ENCODE data around the gene IL17RC. TPM values are rescaled to one million over a fixed set of nuclear protein-coding genes. Genes with fewer than 3 reads are reported as not detected.
A peak's percentile ranks its signal among the peaks of the same experiment; 100 is the strongest.

The IL17RC gene
- total and polyA plus RNA-seq, 2 of the 4 experiments (the other 2 are of a cell fraction) = 20.8 to 28.3 TPM

- ATAC-seq (ENCODE audit: low read depth) (no peak), DNase-seq (no peak)
- Histone ChIP-seq H2BK5ac (ENCODE audit: low read depth, low read length, poor library complexity, severe bottlenecking) (no peak overlapping the region), H3K36me3 (ENCODE audit: control insufficient read depth, insufficient read depth, low read length) (peaks cover 24% of the 10 kb centered on the region), H4K91ac (ENCODE audit: insufficient read depth, low read depth, low read length) (no peak overlapping the region), H3K9me1 (ENCODE audit: insufficient read depth, low read length) (peaks cover 11% of the 10 kb centered on the region), H3K4me3 (ENCODE audit: insufficient read depth, low read depth, low read length) (no peak overlapping the region), H3K79me1 (ENCODE audit: low read depth in 1 of 2, low read length in 2 of 2) (peaks cover 6 to 23% of the 10 kb centered on the region in 2 experiments; a peak in 3 of 4 replicates), H3K56ac (ENCODE audit: extremely low read depth, insufficient read depth, low read length) (no peak overlapping the region), H3K14ac (replicated peaks; ENCODE audit: low read depth, low read length) (no peak overlapping the region), H2AFZ (replicated peaks; ENCODE audit: low read length, poor library complexity) (no peak overlapping the region), H2AK9ac (replicated peaks; ENCODE audit: low read depth, low read length, poor library complexity) (no peak overlapping the region), H2BK120ac (ENCODE audit: low read depth, low read length) (no peak overlapping the region), H3K18ac (ENCODE audit: low read depth, low read length) (no peak overlapping the region), H2BK15ac (ENCODE audit: low read depth, low read length) (no peak overlapping the region), H3K4me1 (ENCODE audit: control insufficient read depth, insufficient read depth, low read length) (peaks cover 10% of the 10 kb centered on the region), H3K27me3 (ENCODE audit: control insufficient read depth, insufficient read depth, low read length) (no peaks in the 10 kb centered on the region), H2BK20ac (ENCODE audit: low read depth, low read length) (no peak overlapping the region), H3K23ac (ENCODE audit: low read depth, low read length) (no peak overlapping the region), H4K5ac (ENCODE audit: low read depth, low read length) (no peak overlapping the region), H4K20me1 (ENCODE audit: insufficient read depth, low read length) (peaks cover 6% of the 10 kb centered on the region; the same call in 1 of the 2 replicates), H3K9me3 (ENCODE audit: control insufficient read depth, insufficient read depth, low read length) (no peaks in the 10 kb centered on the region), H3K4me2 (ENCODE audit: low read depth, low read length) (no peak overlapping the region), H4K8ac (ENCODE audit: low read depth in 2 of 2, low read length in 2 of 2) (no peak overlapping the region), H3K9ac (ENCODE audit: low read depth, low read length) (no peak overlapping the region), H3K27ac (ENCODE audit: insufficient read depth, low read length) (no peak overlapping the region), H2AK5ac (ENCODE audit: low read depth, low read length) (no peak overlapping the region), H3K4ac (ENCODE audit: low read depth, low read length) (no peak overlapping the region)
- CTCF ChIA-PET = no interaction called here
- BruUV-seq (replicated peaks) = no TSS peak
- POLR2A ChIA-PET (ENCODE audit: unreplicated experiment) = no interaction called here
- WGBS, 2 experiments (ENCODE audit: extremely low coverage in 2 of 2, insufficient read length in 1 of 2) = no CpG with 5 or more reads among the region's 2 CpGs
- intact Hi-C loops (cut with micrococcal nuclease) (no loop called here), dilution Hi-C loops (cut with HindIII; ENCODE audit: low sequenced_read_pairs, unreplicated experiment) (no loop called here), in situ Hi-C loops (cut with MboI; ENCODE audit: low sequenced_read_pairs) (no loop called here)
- TF ChIP-seq RAD21 (IDR thresholded peaks at IDR 0.05; ENCODE audit: low read length) (no peak), MAFK (IDR thresholded peaks at IDR 0.05; ENCODE audit: low read depth, low read length) (peak; percentile 81)
These were observed 49.9 kb downstream of the IL17RC start for GRCh38 chr3:9966841-9967240.
